NCI-H2227 (cell line): ENCODE data around the gene XYLT1.
A peak's percentile ranks its signal among the peaks of the same experiment; 100 is the strongest.
"Not testable (repeated sequence)": the region's sequence is repeated elsewhere in the genome, so short reads cannot be mapped to it uniquely, and the experiment has no call there.

Experiments
- DNase-seq: peaks from one replicate; lab custom pipeline; 2025; ENCODE audit not compliant: unreplicated experiment; lab: John Stamatoyannopoulos, UW

XYLT1 gene

DNA sequence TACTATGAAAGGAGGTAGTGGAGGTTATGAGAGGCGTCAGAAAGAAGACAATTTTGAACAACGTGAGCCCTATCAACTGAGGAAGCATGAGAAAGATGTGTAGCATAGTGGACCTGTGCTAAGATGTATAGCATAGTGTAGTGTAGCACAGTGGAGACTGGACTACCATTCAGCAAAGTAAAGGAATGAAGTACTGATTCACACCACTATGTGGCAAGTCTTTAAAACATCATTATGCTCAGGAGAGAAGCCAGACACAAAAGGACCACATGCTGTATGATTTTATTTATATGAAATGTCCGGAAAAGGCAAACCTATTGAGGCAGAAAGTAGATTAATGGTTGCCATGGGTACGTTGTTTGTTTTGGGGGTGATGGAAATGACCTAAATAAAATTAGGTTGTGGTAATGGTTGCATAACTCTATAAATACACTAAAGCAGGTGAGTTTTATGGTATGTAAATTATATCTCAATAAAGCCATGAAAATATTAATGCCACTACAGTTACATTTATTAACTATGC, 20.4 kb upstream of the XYLT1 start:
- DNase-seq, result no peak

DNA sequence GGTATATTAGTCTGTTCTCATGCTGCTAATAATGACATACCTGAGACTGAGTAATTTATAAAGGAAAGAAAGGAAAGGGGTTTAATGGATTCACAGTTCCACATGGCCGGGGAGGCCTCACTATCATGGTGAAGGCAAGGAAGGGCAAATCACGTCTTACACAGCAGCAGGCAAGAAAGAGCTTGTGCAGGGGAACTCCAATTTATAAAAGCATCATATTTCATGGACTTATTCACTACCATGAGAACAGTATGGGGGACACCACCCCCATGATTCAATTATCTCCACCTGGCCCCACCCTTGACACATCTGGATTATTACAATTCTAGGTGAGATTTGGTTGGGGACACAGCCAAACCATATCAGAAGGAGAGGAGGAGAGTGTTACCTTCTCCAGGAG, 17.7 kb upstream of the XYLT1 start:
- no peak for DNase-seq

DNA sequence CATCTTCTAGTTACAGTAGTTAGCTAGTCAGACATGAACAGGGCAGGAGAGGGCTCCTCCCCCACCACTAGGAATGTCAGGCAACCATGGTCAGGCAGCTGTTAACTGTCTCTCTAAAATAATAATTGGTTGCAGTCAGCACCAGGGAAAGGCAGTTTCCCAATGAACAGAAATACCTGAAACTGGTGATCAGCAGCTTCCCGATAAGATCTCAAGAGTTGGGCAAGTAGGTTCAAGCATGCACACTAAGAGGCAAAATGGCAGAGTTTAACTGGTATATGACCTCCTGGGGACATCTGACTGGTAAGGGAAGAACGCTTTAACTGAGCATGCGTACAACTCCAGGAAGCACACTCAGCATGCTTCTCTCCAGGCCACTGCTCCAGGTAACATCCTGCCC, 12.6 kb upstream of the XYLT1 start:
- no peak for DNase-seq

DNA sequence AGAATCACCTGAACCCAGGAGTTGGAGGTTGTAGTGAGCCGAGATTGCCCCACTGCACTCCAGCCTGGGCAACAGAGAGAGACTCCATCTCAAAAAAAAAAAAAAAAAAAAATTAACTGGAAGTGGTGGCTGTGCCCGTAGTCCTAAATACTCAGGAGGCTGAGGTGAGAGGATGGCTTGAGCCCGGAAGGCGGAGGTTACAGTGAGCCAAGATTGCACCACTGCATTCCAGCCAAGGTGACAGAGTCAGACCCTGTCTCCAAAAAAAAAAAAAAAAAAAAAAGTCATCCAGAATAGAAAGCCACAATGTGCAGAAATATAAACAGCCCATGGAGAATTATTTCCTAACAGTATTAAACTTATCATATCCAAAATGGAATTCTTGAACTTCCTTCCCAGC, 11.6 kb upstream of the XYLT1 start:
- DNase-seq, result not testable (repeated sequence)

DNA sequence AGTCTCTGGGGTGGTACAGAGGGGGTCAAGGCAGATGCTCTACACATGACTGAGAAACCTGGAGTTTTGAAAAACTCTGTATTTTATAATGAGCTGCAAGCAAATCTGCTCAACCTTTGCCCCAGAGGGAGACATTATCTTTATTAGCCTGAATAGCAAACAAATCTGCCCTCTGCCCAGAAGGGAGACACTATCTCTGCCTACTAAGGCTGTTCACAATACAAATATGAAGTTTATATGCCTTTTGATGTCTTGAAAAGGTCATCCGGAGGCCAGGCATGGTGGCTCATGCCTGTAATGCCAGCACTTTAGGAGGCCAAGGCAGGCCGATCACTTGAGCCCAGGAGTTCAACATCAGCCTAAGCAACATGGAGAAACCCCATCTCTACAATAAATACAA, 11.0 kb upstream of the XYLT1 start:
- no peak for DNase-seq

DNA sequence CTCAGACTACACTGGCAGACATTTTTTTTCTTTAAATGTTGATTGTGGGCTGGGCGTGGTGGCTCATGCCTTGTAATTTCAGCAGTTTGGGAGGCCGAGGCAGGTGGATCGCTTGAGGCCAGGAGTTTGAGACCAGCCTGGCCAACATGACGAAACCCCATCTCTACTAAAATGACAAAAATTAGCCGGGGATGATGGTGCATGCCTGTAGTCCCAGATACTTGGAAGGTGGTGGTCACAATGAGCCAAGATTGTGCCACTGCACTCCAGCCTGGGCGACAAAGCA, 6.4 kb upstream of the XYLT1 start:
- DNase-seq, result not testable (repeated sequence)

DNA sequence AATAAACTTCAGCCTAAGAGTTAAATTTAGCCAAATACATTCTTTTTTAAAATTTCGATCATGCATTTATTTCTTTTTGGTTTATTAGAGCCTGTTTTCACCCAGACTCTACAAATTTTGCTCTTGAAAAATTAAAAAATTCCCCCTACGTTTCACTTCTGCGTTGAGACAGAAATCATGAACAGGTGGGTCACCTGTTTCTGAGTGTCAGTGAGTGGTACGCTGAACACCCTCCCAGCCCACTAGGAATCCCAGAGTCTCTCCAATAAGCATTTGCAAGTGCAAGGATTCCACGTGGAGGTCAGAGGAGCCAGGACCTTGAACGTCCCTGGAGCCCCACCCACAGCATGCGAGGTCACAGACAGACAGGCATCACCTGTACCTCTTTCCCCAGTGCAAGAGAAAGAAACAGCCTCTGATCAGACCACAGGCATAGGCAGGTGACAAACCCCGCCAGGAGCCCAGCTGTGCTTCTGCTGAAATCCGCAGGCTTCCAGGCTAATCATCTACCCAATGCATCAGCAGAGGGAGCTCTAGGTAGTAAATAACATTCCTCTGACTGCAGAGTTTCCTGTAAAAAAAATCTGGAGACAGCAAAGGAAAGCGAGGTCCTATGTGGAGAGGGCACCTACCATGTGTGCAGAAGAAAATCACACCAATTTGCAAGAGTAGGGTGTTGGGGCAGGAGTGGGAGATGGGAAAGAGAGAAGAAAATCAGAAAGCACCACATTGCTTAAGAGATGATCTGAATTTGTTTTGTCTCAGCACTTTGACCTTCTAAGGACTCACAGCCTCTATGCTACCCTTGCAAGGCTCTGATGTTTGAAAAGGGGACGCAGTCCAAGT, 5.9 kb upstream of the XYLT1 start:
- peak; percentile 76 for DNase-seq

DNA sequence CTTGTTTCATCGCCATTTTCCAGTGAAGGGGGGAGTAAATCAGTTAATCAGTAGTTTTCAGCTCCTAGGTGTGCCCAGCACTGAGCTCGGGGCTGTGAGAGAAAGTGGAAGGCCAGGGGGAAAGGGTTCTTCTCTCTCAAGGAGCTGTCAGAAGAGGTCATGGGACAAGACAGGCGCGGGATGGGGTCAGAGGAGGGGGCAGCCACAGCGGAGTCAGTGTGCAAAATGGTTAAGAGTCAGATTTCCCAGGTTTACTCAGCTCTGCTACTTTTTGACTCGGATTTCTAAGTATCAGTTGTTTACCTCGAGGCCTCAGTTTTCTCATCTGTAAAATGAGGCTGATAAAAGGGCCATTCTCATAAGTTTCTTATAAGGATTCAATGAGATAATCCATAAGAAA, 4.3 kb upstream of the XYLT1 start:
- DNase-seq, result no peak

DNA sequence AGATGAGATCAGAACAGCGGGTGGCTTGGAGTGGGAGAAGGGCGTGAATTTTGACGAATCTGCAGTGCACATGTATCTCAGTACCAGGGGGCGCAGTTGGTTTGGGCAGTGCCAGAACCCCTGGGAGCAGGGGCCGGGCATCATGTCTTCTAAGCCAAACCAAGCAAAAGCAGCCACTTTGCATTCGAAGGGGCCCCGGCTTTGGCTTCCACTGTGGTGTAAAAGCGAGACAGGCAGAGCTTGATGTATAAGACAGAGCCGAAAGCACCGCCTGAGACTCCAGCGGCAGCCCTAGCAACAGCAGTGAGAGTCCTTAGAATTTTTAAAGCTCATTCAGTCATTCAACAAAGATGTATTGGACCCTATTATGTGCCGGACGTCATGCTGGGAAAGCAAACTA, 3.8 kb upstream of the XYLT1 start:
- no peak for DNase-seq

DNA sequence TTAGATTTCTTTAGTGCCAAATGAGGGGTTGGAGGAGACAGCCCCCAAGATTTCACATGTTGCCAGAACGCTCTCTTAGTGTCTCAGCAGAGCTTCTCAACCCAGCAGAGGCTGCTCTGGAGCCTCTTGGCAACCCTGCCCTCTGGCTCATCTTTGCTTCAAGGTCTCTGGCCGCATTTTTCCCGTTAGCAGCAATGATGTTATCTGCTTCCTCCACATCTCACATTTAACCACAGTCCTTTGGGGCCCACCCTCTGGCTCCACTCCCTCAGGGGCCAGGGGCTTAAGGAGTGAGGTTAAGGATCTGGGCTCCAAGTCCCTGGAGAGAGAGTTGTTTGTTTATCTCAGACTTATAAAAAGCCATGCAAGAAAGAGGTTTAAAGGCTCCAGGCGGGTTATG, 3.3 kb upstream of the XYLT1 start:
- no peak for DNase-seq

DNA sequence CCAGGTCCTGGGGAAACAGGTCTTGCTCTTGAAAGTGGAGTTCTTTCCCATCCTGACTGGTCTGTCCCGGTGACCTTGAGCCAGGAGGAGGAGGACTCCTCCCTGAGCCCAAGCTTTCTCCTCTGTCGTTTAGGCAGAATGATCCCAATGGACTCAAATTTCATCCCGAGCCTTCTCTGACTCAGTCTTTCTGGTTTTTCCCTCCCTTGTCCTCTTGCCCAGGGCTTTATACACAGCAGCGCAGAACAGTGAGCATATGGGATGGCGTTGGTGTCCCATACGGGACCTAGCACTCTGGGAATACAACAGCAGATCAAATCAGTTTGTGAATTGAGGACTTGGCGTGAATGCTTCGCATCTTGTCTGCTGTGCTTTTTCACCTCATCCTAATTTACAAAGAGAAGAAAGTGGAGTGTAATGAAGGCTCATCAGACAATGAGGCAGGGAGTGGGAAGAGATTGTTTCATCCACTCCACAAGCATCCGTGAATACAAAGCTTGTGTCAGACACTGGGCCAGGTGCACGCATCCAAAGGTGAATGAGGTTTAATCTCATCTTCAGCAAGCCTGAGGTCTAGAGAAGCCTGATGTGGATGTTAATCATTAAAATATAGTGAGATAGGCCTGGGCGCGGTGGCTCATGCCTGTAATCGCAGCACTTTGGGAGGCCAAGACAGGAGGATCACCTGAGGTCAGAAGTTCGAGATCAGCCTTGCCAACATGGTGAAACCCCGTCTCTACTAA, 1.1 kb upstream of the XYLT1 start:
- DNase-seq, result no peak

DNA sequence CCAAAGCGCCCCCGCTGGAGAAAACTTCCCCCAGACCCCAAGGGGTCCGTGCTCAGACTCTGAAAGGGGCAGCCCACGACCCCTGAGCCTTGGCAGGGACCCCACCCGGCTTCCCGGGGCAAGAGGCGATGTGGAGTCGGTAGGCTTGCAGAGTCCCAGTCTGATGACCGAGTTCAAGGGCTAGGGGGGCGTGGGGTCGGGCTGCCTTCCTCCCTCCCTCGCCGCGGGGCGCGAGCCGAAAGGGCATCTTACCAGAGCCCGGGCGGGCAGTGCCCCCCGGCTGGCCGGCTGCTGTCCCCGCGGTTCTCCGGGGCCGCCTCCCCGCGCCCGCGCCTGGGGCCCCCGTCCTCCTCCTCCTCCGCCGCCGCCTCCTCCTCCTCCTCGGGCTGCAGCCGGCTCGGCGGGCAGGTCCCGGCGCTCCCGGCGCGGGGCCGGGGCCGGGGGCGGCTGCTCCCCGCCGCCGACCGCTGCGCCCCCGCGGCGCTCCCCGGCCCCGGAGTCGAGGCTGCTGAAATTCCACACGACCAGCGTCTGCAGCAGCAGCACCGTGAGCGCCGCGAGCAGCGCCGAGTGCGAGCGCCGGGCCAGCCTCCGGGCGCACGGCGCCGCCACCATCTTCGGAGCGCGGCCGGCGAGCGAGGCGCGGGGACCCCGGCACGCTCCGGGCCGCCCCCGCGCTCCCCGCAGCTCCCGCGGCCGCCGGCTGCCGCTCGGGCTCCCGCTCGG, 415 bp downstream of the XYLT1 start:
- DNase-seq, result no peak

DNA sequence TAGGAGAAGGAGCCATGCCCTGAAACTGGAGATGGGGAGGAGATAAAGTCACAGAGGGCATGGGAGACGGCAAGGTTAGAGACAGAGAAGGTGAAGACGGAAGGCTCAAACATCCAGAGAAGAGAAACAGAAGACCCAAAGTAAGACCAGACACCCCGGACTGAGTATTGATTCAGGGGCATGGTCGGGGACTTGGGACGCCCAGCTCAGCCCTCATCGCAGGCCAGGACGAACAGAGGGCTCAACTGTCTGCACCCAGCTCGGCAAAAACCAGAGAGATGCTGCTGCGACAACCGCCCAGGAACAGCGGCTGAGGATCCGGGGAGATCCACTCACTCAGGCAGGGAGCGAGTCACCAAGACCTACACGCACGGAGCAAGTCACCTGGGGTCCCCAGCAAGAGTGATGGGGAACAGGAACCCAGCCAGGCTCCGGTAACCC, 999 bp downstream of the XYLT1 start:
- peak; percentile 15 for DNase-seq

DNA sequence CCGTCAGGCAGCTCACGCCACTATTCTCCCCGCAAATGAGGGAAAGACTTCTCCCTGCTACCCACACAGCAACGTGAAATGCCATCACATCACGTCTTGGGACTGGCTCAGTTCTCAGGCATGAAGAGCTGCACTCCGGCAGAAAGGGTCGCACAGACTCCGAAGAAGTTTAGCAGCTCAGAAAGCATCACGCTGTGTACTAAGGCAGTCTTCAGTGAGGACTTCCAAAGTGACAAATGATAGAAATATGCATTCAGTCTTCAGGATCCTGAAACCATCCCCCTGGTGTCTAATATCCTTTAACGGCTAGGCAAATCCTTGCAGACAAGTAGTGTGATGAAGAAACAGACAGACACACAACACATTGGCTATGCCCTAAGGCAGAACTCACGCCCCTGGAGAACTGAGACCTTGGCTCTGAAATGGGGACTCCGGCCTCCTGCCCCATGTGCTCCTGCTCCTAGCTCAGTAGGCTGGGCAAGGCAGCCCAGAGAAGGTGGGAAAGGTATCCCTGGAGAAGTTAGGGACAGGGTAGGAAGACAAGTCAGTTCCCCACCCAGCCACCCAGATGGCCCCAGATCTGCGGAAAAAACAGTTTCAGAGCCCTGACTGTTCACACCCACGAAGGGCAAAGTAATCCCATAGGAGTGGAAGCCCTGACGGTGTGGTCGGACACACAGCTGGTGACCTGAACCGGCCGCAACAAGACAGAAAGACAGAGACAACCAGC, 1.6 kb downstream of the XYLT1 start:
- DNase-seq, result peak; percentile 17

DNA sequence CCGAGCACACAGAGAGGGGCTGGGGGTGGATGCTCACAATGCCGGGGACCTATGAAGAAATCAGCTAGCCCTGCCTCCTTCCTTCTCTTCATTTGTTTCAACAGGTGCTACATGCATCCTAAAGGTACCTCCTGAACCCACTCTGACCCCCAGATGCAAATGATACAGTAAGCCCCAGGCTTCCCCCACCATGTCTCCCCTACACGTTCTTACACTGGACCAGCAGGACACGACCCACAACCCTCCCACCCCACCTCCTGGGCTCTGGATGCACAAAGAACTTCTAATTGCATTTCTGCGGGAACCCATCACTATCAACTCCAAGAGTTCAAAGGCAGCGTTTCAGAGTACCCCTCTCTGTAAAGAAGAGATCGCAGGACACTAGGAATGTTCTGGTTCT, 2.1 kb downstream of the XYLT1 start:
- DNase-seq, result no peak

DNA sequence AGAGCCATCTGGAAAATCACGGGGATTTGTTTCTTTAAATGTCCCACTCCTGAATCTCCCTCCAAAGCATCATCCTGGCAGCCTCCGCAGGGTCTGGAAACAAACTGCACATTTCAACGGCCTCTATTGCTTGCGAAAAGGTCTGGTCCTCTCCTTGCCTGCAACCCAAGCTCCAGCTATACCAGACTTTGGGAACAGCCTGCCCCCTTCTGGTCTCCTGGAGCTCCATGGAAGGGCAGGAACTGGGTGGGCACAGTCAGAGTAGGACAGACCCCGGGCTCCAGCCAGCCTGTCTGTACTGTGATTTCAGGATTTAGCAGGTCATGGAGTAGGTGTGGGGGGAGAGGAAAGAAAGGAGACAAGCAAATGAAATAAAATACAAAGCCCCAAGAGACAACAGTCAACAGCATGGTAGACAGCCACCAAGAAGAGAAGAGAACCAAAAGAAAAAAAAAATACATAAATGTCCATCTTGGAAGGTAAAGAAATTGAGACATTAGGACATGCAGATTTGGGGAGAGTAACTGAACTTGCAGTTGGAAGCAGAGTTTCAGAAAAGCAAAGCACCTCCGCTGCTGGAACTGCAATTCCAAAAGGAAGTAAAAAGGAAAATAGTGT, 2.7 kb downstream of the XYLT1 start:
- DNase-seq, result peak; percentile 75

DNA sequence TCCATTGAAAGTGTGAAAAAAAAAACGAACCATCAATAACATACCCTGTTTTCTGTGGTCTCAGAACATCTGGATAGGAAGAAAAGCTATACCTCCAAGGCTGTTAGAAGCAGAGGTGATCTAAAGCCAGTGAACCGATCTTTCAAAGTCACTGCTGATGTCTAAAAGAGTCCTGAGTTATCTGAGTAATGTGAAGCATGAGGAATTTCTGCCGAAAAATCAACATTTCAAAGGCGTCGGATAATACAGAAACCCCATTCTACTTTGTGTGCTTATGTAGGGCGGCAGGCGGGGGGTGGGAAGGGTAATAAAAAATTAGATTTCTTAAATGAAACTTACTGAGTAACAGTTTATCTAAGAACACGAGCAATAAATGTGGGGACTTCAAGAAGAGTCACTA, 3.9 kb downstream of the XYLT1 start:
- no peak for DNase-seq

DNA sequence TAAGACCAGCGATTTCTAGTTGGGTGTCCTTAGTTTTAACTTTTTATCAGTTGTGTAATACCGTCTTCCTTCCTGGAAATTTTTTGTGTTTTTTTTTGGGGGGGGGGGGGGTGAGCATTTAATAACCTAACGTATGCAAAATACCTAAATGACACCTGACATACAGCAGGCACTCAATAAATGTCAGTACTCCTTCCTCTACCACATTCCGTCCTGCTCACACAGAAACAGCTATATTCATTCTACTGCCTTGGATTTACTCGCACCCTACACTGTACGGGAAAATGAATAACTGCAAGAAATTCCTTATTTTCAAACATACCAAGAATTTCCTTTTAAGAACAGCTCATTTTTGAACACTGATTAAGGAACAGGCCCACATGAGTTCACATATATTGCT, 5.3 kb downstream of the XYLT1 start:
- no peak for DNase-seq

DNA sequence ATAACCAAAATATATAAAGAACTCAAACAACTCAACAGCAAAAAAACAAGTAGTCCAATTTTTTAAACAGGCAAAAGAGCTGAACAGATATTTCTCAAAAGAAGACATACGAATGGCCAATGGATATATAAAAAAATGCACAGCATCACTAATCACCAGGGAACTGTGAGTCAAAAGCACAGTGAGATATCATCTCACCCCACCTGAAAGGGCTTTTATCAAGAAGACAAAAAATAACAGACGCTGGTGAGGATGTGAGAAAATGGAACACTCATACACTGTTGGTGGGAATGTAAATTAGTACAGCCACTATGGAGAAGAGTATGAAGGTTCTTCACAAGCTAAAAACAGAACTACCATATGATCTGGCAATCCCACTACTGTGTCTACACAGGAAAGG, 7.4 kb downstream of the XYLT1 start:
- DNase-seq, result no peak

DNA sequence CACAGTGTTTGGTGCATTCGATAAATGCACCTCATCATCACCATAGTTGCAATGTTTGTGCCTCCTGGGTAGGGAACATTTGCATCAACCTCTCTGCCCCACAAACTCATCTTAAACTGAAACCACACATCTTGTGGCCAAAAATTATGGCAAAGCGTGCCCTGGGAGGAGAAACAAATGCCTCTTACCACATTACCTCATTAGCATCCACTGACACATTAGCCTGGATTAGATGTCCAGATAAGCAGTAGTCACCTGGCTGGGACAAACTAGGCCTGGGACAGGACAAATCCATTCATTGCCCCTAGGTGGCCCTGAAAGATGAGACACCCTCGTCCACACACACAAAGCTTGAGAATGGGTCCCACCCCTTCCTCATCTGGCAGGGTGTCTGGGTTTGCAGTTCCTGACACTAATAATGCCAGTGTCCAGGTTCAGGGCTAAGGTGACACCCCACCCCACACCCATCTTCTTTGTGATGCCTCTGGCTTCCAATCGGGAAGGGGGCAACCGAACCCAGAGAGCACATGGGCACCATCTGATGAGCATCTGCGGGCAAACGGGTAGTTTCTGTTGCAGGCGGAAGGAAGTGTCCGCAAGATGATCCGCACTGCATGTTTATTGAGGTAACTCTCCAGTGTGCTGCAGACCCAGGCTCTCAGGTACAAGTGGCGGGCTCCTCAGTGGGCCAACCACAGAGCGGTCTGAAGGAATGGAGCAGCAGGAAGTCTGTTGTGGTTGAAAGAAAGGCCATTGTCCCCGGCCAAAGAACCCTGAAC, 8.6 kb downstream of the XYLT1 start:
- DNase-seq, result no peak
